Measurements from ENCODE around the gene PRSS23. TPM values are rescaled to one million over a fixed set of nuclear protein-coding genes. Genes with fewer than 3 reads are reported as not detected.
"Not testable (repeated sequence)": the region's sequence is repeated elsewhere in the genome, so short reads cannot be mapped to it uniquely, and the experiment has no call there.

The PRSS23 gene
- total and polyA plus RNA-seq, 2 experiments from 2014 or later = 53.7 to 61.7 TPM

DNA sequence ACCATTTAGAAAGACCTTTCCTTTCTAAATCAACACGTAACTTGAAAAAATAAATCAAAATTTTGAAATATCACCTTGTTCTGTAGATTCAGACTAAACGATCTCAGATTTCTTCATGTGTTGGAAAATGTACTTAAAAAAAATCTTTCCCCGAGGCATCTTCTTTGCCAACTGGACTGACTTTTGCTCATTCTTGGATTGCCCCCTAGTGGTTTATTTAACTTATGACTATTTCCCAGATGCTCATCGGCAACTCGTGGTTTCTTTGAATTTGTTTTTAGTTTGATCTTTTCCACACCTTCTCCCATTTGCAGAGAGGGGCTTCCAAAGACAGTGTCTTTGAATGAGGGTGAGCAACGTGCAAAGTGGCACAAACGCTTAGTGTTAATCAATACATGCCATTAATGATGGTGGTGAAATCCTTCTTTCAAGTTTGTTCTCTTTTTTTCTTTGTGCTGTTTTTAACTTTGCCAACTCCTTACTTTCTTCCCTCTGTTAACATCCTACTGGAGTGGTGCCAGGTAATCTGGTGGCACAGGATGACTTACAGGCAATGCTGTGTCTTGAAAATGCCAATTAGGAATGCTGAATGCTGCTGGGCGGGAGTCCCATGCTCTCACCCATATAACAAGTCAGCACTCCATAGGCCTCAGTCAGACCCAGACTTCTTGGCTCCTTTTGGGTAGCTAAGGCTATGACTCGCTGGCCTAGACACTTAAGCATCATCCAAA is 18.3 kb downstream of the PRSS23 start:
- Histone ChIP-seq H2AFZ (peak overlapping the region; percentile 15), H3K4me1 (ENCODE audit: insufficient read depth) (peaks cover 9% of the 10 kb centered on the region), H3K4me3 (no peak overlapping the region), H3K79me2 (no peaks in the 10 kb centered on the region), H3K4me2 (no peak overlapping the region), H4K20me1 (ENCODE audit: insufficient read depth, poor library complexity, severe bottlenecking) (no peaks in the 10 kb centered on the region), H3K9me2 (replicated peaks; ENCODE audit: insufficient read depth) (no peaks in the 10 kb centered on the region), H3K27me3 (no peaks in the 10 kb centered on the region), H3K36me3 (replicated peaks; ENCODE audit: insufficient read depth, low read depth) (no peaks in the 10 kb centered on the region), H3K27ac (no peak overlapping the region), H3K9me3 (ENCODE audit: low read depth) (no peaks in the 10 kb centered on the region)
- TF ChIP-seq EZH2 (IDR thresholded peaks at IDR 0.05; ENCODE audit: borderline replicate concordance) (no peak), EZH2phosphoT487 (IDR thresholded peaks at IDR 0.05; ENCODE audit: low read depth, severe bottlenecking, unreplicated experiment) (no peak)
- TF ChIP-seq, protein P1, sequence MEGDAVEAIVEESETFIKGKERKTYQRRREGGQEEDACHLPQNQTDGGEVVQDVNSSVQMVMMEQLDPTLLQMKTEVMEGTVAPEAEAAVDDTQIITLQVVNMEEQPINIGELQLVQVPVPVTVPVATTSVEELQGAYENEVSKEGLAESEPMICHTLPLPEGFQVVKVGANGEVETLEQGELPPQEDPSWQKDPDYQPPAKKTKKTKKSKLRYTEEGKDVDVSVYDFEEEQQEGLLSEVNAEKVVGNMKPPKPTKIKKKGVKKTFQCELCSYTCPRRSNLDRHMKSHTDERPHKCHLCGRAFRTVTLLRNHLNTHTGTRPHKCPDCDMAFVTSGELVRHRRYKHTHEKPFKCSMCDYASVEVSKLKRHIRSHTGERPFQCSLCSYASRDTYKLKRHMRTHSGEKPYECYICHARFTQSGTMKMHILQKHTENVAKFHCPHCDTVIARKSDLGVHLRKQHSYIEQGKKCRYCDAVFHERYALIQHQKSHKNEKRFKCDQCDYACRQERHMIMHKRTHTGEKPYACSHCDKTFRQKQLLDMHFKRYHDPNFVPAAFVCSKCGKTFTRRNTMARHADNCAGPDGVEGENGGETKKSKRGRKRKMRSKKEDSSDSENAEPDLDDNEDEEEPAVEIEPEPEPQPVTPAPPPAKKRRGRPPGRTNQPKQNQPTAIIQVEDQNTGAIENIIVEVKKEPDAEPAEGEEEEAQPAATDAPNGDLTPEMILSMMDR (IDR thresholded peaks at IDR 0.05; ENCODE audit: poor library complexity) = peak; percentile 82
- peak; percentile 79 for DNase-seq (ENCODE audit: low spot score)
- 13% methylated on average over 9 of the region's 9 CpGs for WGBS (ENCODE audit: low lambda C conversion rate, missing lambda C conversion rate)

DNA sequence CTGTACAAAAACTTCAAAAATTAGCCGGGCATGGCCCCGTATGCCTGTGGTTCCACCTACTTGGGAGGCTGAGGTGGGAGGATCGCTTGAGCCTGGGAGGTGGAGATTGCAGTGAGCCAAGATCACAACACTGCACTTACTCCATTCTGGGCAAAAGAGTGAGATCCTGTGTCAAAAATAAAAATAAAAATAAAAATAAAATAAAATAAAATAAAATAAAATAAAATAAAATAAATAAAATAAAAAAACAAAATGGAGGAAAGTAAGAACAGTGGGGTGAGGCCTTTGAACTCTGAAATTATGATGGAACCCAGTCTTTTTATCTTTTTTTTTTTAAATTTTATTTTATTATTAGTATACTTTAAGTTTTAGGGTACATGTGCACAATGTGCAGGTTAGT is 23.8 kb downstream of the PRSS23 start:
- not testable (repeated sequence) for DNase-seq (ENCODE audit: low spot score); H3K4me3 ChIP-seq
- 98% methylated on average over 3 of the region's 3 CpGs for WGBS (ENCODE audit: low lambda C conversion rate, missing lambda C conversion rate)

DNA sequence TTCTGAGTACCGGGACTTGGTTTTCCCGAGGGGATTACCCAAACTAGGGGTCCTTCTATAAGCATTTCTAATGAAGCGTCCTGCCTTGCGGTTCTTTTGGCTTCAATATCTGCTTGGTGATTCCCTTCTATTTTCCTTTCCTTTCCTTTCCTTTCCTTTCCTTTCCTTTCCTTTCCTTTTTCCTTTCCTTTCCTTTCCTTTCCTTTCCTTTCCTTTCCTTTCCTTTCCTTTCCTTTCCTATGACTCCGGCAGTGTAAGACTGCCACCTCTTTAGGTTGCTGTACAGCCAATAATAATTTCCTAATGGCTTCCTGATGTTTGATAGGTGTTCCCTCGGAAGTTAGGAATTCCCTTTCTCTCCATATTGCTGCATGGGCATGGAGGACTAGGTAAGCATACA is 34.0 kb downstream of the PRSS23 start:
- not testable (repeated sequence) for H3K79me2 ChIP-seq, H3K4me3 ChIP-seq

More for the DNA sequence above, 23.8 kb downstream of the PRSS23 start:
- not testable (repeated sequence) for H3K27me3 ChIP-seq; H3K4me2 ChIP-seq; H3K36me3 ChIP-seq (replicated peaks; ENCODE audit: insufficient read depth, low read depth); H3K9me2 ChIP-seq (replicated peaks; ENCODE audit: insufficient read depth); H3K9me3 ChIP-seq (ENCODE audit: low read depth); H3K4me1 ChIP-seq (ENCODE audit: insufficient read depth); H3K27ac ChIP-seq; H4K20me1 ChIP-seq (ENCODE audit: insufficient read depth, poor library complexity, severe bottlenecking); H2AFZ ChIP-seq; H3K79me2 ChIP-seq

DNA sequence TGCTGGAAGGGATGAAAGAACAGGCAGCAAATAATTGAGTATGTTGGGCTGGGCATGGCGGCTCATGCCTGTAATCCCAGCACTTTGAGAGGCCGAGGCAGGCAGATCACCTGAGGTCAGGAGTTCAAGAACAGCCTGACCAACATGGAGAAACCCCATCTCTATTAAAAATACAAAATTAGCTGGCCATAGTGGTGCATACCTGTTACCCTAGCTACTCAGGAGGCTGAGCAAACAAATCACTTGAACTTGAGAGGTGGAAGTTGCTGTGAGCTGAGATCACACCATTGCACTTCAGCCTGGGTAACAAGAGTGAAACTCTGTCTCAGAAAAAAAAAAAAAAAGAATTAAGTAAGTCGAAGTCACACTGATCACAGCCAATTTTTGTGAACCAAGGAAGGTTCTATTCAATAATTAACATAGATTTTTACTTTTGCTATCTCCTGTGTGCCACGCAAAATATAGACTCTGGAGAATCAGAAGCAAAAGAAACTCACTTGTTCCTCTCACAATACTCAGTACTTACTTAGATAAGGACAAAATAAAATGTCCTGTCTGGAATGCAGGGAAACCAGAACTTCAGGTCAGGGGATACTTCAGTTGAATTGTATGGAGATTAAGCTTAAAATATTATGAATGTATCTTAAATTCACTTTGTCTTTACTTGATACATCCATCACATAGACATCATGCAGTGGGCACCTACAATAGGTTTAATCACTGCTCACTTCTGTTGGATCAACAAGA is 44.6 kb downstream of the PRSS23 start:
- not testable (repeated sequence) for H3K36me3 ChIP-seq (replicated peaks; ENCODE audit: insufficient read depth, low read depth); H2AFZ ChIP-seq; H4K20me1 ChIP-seq (ENCODE audit: insufficient read depth, poor library complexity, severe bottlenecking); H3K9me3 ChIP-seq (ENCODE audit: low read depth); H3K27me3 ChIP-seq; H3K9me2 ChIP-seq (replicated peaks; ENCODE audit: insufficient read depth); H3K4me3 ChIP-seq; DNase-seq (ENCODE audit: low spot score); H3K4me1 ChIP-seq (ENCODE audit: insufficient read depth); H3K79me2 ChIP-seq
- Histone ChIP-seq H3K27ac (peak overlapping the region; percentile 69), H3K4me2 (peak overlapping the region; percentile 15)
- 77% methylated on average over 4 of the region's 4 CpGs for WGBS (ENCODE audit: low lambda C conversion rate, missing lambda C conversion rate)

More for the DNA sequence above, 34.0 kb downstream of the PRSS23 start:
- not testable (repeated sequence) for H4K20me1 ChIP-seq (ENCODE audit: insufficient read depth, poor library complexity, severe bottlenecking); H3K27ac ChIP-seq; H3K36me3 ChIP-seq (replicated peaks; ENCODE audit: insufficient read depth, low read depth); H3K4me1 ChIP-seq (ENCODE audit: insufficient read depth); H3K27me3 ChIP-seq; H3K9me3 ChIP-seq (ENCODE audit: low read depth); H3K9me2 ChIP-seq (replicated peaks; ENCODE audit: insufficient read depth); DNase-seq (ENCODE audit: low spot score); H2AFZ ChIP-seq; H3K4me2 ChIP-seq
- WGBS (ENCODE audit: low lambda C conversion rate, missing lambda C conversion rate) = 91% methylated on average over 5 of the region's 6 CpGs

DNA sequence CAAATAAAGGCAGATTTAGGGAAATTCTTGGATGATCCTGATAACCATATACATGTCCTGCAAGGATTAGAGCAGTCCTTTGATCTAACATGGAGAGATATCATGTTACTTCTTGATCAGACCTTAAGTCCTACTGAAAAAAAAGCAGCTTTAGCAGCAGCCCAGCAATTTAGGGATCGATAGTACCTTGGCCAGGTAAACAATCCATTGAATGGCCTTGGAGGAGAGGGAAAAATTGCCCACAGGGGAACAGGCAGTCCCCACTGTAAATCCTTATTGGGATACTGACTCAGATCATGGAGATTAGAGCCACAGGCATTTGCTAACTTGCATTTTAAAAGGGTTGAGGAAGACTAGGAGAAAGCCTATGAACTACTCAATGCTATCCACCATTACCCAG is 47.8 kb downstream of the PRSS23 start:
- peaks cover 5% of the 10 kb centered on the region for H3K4me1 ChIP-seq (ENCODE audit: insufficient read depth)
- no peak overlapping the region for H3K27ac ChIP-seq
- no peaks in the 10 kb centered on the region for H3K9me2 ChIP-seq (replicated peaks; ENCODE audit: insufficient read depth)
- 4% methylated on average over 1 of the region's 1 CpG for WGBS (ENCODE audit: low lambda C conversion rate, missing lambda C conversion rate)
- TF ChIP-seq, protein P1 (IDR thresholded peaks at IDR 0.05; ENCODE audit: poor library complexity) = no peak
- TF ChIP-seq EZH2 (IDR thresholded peaks at IDR 0.05; ENCODE audit: borderline replicate concordance) (no peak), EZH2phosphoT487 (IDR thresholded peaks at IDR 0.05; ENCODE audit: low read depth, severe bottlenecking, unreplicated experiment) (no peak)
- H3K27me3 ChIP-seq = no peaks in the 10 kb centered on the region
- no peak overlapping the region for H3K4me3 ChIP-seq
- H3K79me2 ChIP-seq = no peaks in the 10 kb centered on the region
- no peaks in the 10 kb centered on the region for H4K20me1 ChIP-seq (ENCODE audit: insufficient read depth, poor library complexity, severe bottlenecking)
- no peaks in the 10 kb centered on the region for H3K9me3 ChIP-seq (ENCODE audit: low read depth)
- no peak overlapping the region for H2AFZ ChIP-seq
- DNase-seq (ENCODE audit: low spot score) = no peak
- H3K36me3 ChIP-seq (replicated peaks; ENCODE audit: insufficient read depth, low read depth) = no peaks in the 10 kb centered on the region
- no peak overlapping the region for H3K4me2 ChIP-seq

Measured in hepatocyte (in vitro differentiated cells).